A549 (cell line): ENCODE results near the gene ZRANB1. TPM values are rescaled to one million over a fixed set of nuclear protein-coding genes. Genes with fewer than 3 reads are reported as not detected.

Experiments
- ATAC-seq, 2 experiments: fragments of 200-7000 bp in 1 of 2; fragments of >200 bp in 1 of 2; cut with Nextera tagmentation in 1 of 2; cut with Tn5 transposase in 1 of 2; 3 replicates each; pipeline versions ENCODE4 v1.8.0 to v1.9.1; 2018 to 2020; ENCODE audit warnings: mild to moderate bottlenecking in 1 of 2, moderate library complexity in 1 of 2
- CTCF ChIA-PET: fragments of 300-600 bp; sonication (Branson Sonifier 250); formaldehyde crosslinking; extraction: SDS; loops from one replicate; lab custom pipeline; 2021; ENCODE audit warnings: antibody characterized with exemption, inconsistent platforms; lab: Yijun Ruan, JAX
- POLR2A ChIA-PET: fragments of 350-600 bp; formaldehyde crosslinking; extraction: SDS; loops from one replicate; lab custom pipeline; 2021; ENCODE audit warnings: antibody characterized with exemption, inconsistent platforms; lab: Yijun Ruan, JAX
- DNase-seq, 2 experiments: peaks; one replicate each; pipeline versions ENCODE4 v3.0.0 to v3.0.0-alpha.2; 2011 to 2016; ENCODE audit warnings: low read depth in 1 of 2, low spot score in 1 of 2
- FAIRE-seq: peaks from 2 replicates; lab custom pipeline; 2011; peaks lifted over from hg19 to GRCh38; lab: Jason Lieb, UNC
- H3K27ac ChIP-seq, 2 experiments: fragments of >200 bp; sonication (Bioruptor Twin); formaldehyde crosslinking; 3 replicates each; pipeline ENCODE4 v1.5.1; 2016 to 2017
- H3K4me1 ChIP-seq: fragments of >200 bp; sonication (Bioruptor Twin); formaldehyde crosslinking; 3 replicates; pipeline ENCODE4 v1.6.1; 2016
- H3K4me2 ChIP-seq: fragments of >200 bp; sonication (Bioruptor Twin); formaldehyde crosslinking; 3 replicates; pipeline ENCODE4 v1.6.1; 2016
- H3K4me3 ChIP-seq: fragments of >200 bp; sonication (Bioruptor Twin); formaldehyde crosslinking; 3 replicates; pipeline ENCODE4 v1.5.1; 2016
- H3K9me3 ChIP-seq: fragments of >200 bp; sonication (Bioruptor Twin); formaldehyde crosslinking; 3 replicates; pipeline ENCODE4 v1.6.1; 2016
- BCL3 ChIP-seq: fragments of >200 bp; sonication (Bioruptor Twin); formaldehyde crosslinking; IDR thresholded peaks from 3 replicates; pipeline ENCODE4 v1.6.1; 2016
- CBX2 ChIP-seq: fragments of 200-600 bp; sonication (generic); IDR thresholded peaks from 2 replicates; pipeline ENCODE4 v1.6.1; 2016; ENCODE audit warnings: low read depth, mild to moderate bottlenecking, borderline replicate concordance
- CBX8 ChIP-seq: fragments of 200-600 bp; sonication (generic); IDR thresholded peaks from 2 replicates; pipeline ENCODE4 v1.6.1; 2016
- CEBPB ChIP-seq, 2 experiments: fragments of >200 bp in 1 of 2; sonication (Bioruptor Twin) in 1 of 2; formaldehyde crosslinking in 1 of 2; IDR thresholded peaks; 2 replicates each; pipeline ENCODE4 v1.6.1; 2012 to 2016
- CHD2 ChIP-seq: fragments of 150-350 bp; IDR thresholded peaks from 2 replicates; pipeline ENCODE4 v1.6.1; 2014; ENCODE audit warnings: low read length; ENCODE audit not compliant: partially characterized antibody
- CHD4 ChIP-seq: fragments of 200-600 bp; sonication (generic); IDR thresholded peaks from 2 replicates; pipeline ENCODE4 v1.6.1; 2016; ENCODE audit warnings: antibody characterized with exemption, mild to moderate bottlenecking, borderline replicate concordance
- CTCF ChIP-seq: fragments of >200 bp; sonication (Bioruptor Twin); formaldehyde crosslinking; IDR thresholded peaks from 3 replicates; pipeline ENCODE4 v1.5.1; 2016
- ESRRA ChIP-seq: fragments of 150-350 bp; IDR thresholded peaks from 2 replicates; pipeline ENCODE4 v1.6.1; 2014; ENCODE audit warnings: mild to moderate bottlenecking, low read length, borderline replicate concordance
- FOSL2 ChIP-seq, 2 experiments: fragments of 450-650 bp in 1 of 2; fragments of >200 bp in 1 of 2; sonication (Bioruptor Twin) in 1 of 2; formaldehyde crosslinking; IDR thresholded peaks; 2 replicates each; pipeline versions ENCODE4 v1.5.0 to v1.6.1; 2016 to 2020; ENCODE audit warnings: mild to moderate bottlenecking in 1 of 2, moderate library complexity in 1 of 2
- GATA3 ChIP-seq: IDR thresholded peaks from 2 replicates; pipeline ENCODE4 v1.6.1; 2012; ENCODE audit warnings: borderline replicate concordance
- HDAC2 ChIP-seq: fragments of 200-600 bp; sonication (generic); IDR thresholded peaks from 2 replicates; pipeline ENCODE4 v1.6.1; 2016
- HEYL ChIP-seq: fragments of 250-450 bp; sonication (Bioruptor Pico); IDR thresholded peaks from 2 replicates; pipeline ENCODE4 v1.8.0; 2021; ENCODE audit warnings: mild to moderate bottlenecking, moderate library complexity
- HOXA7 ChIP-seq: fragments of 250-450 bp; sonication (Bioruptor Pico); IDR thresholded peaks from 2 replicates; pipeline ENCODE4 v1.5.0; 2020; ENCODE audit warnings: mild to moderate bottlenecking, moderate library complexity
- JUNB ChIP-seq: fragments of >200 bp; sonication (Bioruptor Twin); formaldehyde crosslinking; IDR thresholded peaks from 2 replicates; pipeline ENCODE4 v1.6.1; 2016
- KDM1A ChIP-seq: fragments of 200-600 bp; sonication (generic); IDR thresholded peaks from 2 replicates; pipeline ENCODE4 v1.6.1; 2016; ENCODE audit warnings: low read depth, mild to moderate bottlenecking
- MAFK ChIP-seq: fragments of 450-650 bp; IDR thresholded peaks from 2 replicates; pipeline ENCODE4 v1.6.1; 2014; ENCODE audit not compliant: partially characterized antibody
- MAX ChIP-seq: IDR thresholded peaks from 2 replicates; pipeline ENCODE4 v1.6.1; 2012
- NR3C1 ChIP-seq: fragments of >200 bp; sonication (Bioruptor Twin); formaldehyde crosslinking; IDR thresholded peaks from 3 replicates; pipeline ENCODE4 v1.6.1; 2017
- PBX3 ChIP-seq: IDR thresholded peaks from 2 replicates; pipeline ENCODE4 v1.6.1; 2012
- PHF8 ChIP-seq: fragments of 200-600 bp; sonication (generic); IDR thresholded peaks from 2 replicates; pipeline ENCODE4 v1.6.1; 2016; ENCODE audit warnings: low read depth, mild to moderate bottlenecking, antibody characterized with exemption, moderate library complexity, borderline replicate concordance
- RARB ChIP-seq: fragments of 250-450 bp; sonication (Bioruptor Pico); IDR thresholded peaks from 2 replicates; pipeline ENCODE4 v1.8.0; 2021; ENCODE audit warnings: mild to moderate bottlenecking, moderate library complexity
- RCOR1 ChIP-seq: fragments of 150-350 bp; IDR thresholded peaks from 2 replicates; pipeline ENCODE4 v1.6.1; 2014; ENCODE audit warnings: antibody characterized with exemption, low read length, low read depth
- RNF2 ChIP-seq: fragments of 200-600 bp; sonication (generic); IDR thresholded peaks from 2 replicates; pipeline ENCODE4 v1.6.1; 2016; ENCODE audit warnings: low read depth, mild to moderate bottlenecking, antibody characterized with exemption, moderate library complexity, borderline replicate concordance
- SMC3 ChIP-seq: fragments of >200 bp; sonication (Bioruptor Twin); formaldehyde crosslinking; IDR thresholded peaks from 3 replicates; pipeline ENCODE4 v1.6.1; 2018; ENCODE audit warnings: inconsistent platforms
- SREBF2 ChIP-seq: fragments of 450-650 bp; IDR thresholded peaks from 2 replicates; pipeline ENCODE4 v1.6.1; 2014; ENCODE audit warnings: mild to moderate bottlenecking, moderate library complexity
- USF2 ChIP-seq: fragments of 450-650 bp; IDR thresholded peaks from 2 replicates; pipeline ENCODE4 v1.6.1; 2014; ENCODE audit warnings: antibody characterized with exemption
- WGBS: methylation state at CpG from one replicate; pipeline ENCODE4 v1.1.6; 2017; ENCODE audit errors: missing lambda C conversion rate; 5-methylcytosine and 5-hydroxymethylcytosine counted together
- polyA plus RNA-seq, 4 experiments: library from polyadenylated mRNA; depleted of rRNA in 3 of 4; stranded (reverse); fragments of >200 nt; fragmentation: RNase III in 1 of 4; extraction: RNeasy Plus Mini Kit Qiagen cat#74134 plus additional on column Dnase treatment in 1 of 4; gene quantifications; 2 replicates in 3 of 4; 3 replicates in 1 of 4; pipeline ENCODE4 v1.2.3, GENCODE V29; 2011 to 2017

The ZRANB1 gene
- polyA plus RNA-seq, 2 of the 4 experiments (the other 2 are of a cell fraction): 8.0 to 19.5 TPM

GRCh38 chr10:124996854-124997215 is 54.9 kb downstream of the ZRANB1 start:
- CTCF ChIA-PET: interaction anchor here (0.9 to 1.0 kb wide), 2 partner anchors 49 to 64 kb away, joined by 3 read pairs; no protein-coding TSS in a partner anchor
- TF ChIP-seq HDAC2: no peak
- TF ChIP-seq BCL3: no peak
- no peak for TF ChIP-seq PHF8
- TF ChIP-seq CEBPB (IDR thresholded peaks at IDR 0.05): no peak
- TF ChIP-seq SREBF2: no peak
- no peak for TF ChIP-seq CHD4
- TF ChIP-seq HEYL (CRISPR knock-in tag): no peak
- no peak for TF ChIP-seq GATA3
- TF ChIP-seq HOXA7 (CRISPR knock-in tag): no peak
- no peak for TF ChIP-seq RNF2
- TF ChIP-seq CHD2: no peak
- TF ChIP-seq MAX: no peak
- TF ChIP-seq PBX3: no peak
- TF ChIP-seq ESRRA: no peak
- TF ChIP-seq SMC3: no peak
- TF ChIP-seq JUNB: no peak
- TF ChIP-seq RARB (CRISPR knock-in tag): no peak
- TF ChIP-seq FOSL2 (IDR thresholded peaks at IDR 0.05): no peak
- TF ChIP-seq FOSL2 (CRISPR knock-in tag; IDR thresholded peaks at IDR 0.05): no peak
- ATAC-seq: no peak

GRCh38 chr10:124997306-124997705 is 55.4 kb downstream of the ZRANB1 start:
- WGBS: 96% methylated on average over 11 of the region's 11 CpGs
- FAIRE-seq: no peak
- CTCF ChIA-PET: interaction anchor here (0.9 kb wide), 1 partner anchor 64 kb away, joined by 3 read pairs; no protein-coding TSS in a partner anchor

More at GRCh38 chr10:124996854-124997215, 54.9 kb downstream of the ZRANB1 start:
- DNase-seq: no peak
- Histone ChIP-seq H3K4me1 (no peaks in the 10 kb centered on the region), H3K9me3 (no peaks in the 10 kb centered on the region), H3K27ac (no peak overlapping the region), H3K4me2 (no peak overlapping the region), H3K4me3 (no peak overlapping the region)
- WGBS: 96% methylated on average over 16 of the region's 17 CpGs
- FAIRE-seq: no peak
- POLR2A ChIA-PET: no interaction called here

More at GRCh38 chr10:124997306-124997705, 55.4 kb downstream of the ZRANB1 start:
- no peak overlapping the region for H3K27ac ChIP-seq
- POLR2A ChIA-PET: no interaction called here
- H3K4me2 ChIP-seq: no peak overlapping the region
- H3K9me3 ChIP-seq: no peaks in the 10 kb centered on the region
- ATAC-seq (no peak), DNase-seq (no peak)
- no peaks in the 10 kb centered on the region for H3K4me1 ChIP-seq
- TF ChIP-seq CTCF (no peak), SREBF2 (no peak), CBX8 (no peak), MAFK (no peak), FOSL2 (IDR thresholded peaks at IDR 0.05) (no peak), FOSL2 (CRISPR knock-in tag; IDR thresholded peaks at IDR 0.05) (no peak), CBX2 (no peak), KDM1A (no peak), RCOR1 (no peak), NR3C1 (no peak), USF2 (no peak)
- no peak overlapping the region for H3K4me3 ChIP-seq
